Calu3 (cell line): Measurements from ENCODE around the gene DHRS12. TPM values are rescaled to one million over a fixed set of nuclear protein-coding genes. Genes with fewer than 3 reads are reported as not detected.

Experiments
- BruUV-seq: library from RNA; stranded (reverse); fragments of 400-500 nt; replicated peaks from 2 replicates; lab custom pipeline; 2021; lab: Mats Ljungman, UMichigan
- CTCF ChIA-PET: fragments of 300-600 bp; sonication (Branson Sonifier 250); formaldehyde crosslinking; loops from one replicate; lab custom pipeline; 2022; ENCODE audit warnings: antibody characterized with exemption; lab: Charles Lee
- DNase-seq: peaks from one replicate; pipeline ENCODE4 v3.0.0; 2022
- H3K27ac Mint-ChIP-seq: one replicate; pipeline ENCODE4 v1.8.0; 2022; ENCODE audit warnings: mixed read lengths; ENCODE audit not compliant: unreplicated experiment
- H3K27me3 Mint-ChIP-seq: one replicate; pipeline ENCODE4 v1.8.0; 2022; ENCODE audit warnings: mixed read lengths; ENCODE audit not compliant: unreplicated experiment
- H3K36me3 Mint-ChIP-seq: one replicate; pipeline ENCODE4 v1.8.0; 2022; ENCODE audit warnings: mild to moderate bottlenecking, moderate library complexity, mixed read lengths; ENCODE audit not compliant: insufficient read depth, unreplicated experiment
- H3K4me1 Mint-ChIP-seq: one replicate; pipeline ENCODE4 v1.8.0; 2022; ENCODE audit warnings: mild to moderate bottlenecking, low read depth, mixed read lengths; ENCODE audit not compliant: unreplicated experiment
- H3K4me3 Mint-ChIP-seq: one replicate; pipeline ENCODE4 v1.8.0; 2022; ENCODE audit warnings: mild to moderate bottlenecking, low read depth, moderate library complexity, mixed read lengths; ENCODE audit not compliant: unreplicated experiment
- H3K9me3 Mint-ChIP-seq: one replicate; pipeline ENCODE4 v1.8.0; 2022; ENCODE audit warnings: low read depth, mixed read lengths; ENCODE audit not compliant: unreplicated experiment
- intact Hi-C: fragments of 100-400 bp; cut with micrococcal nuclease; formaldehyde crosslinking; loops from one replicate; pipeline ENCODE4 v1.10.0; 2022; ENCODE audit not compliant: unreplicated experiment
- total RNA-seq: library from RNA; stranded (reverse); gene quantifications from 2 replicates; pipeline ENCODE4 v1.2.3, GENCODE V29; 2022
- TF ChIP-seq, protein P1 (sequence below): fragments of 200-600 bp; IDR thresholded peaks from one replicate; pipeline ENCODE4 v1.8.0; 2022; ENCODE audit warnings: antibody characterized with exemption; ENCODE audit not compliant: unreplicated experiment

Gene DHRS12
- total RNA-seq, 1 experiment from 2014 or later: 8.1 TPM

GRCh38 chr13:51819544-51819943, 15.6 kb upstream of the DHRS12 start:
- BruUV-seq: no TSS peak
- peaks cover 57% of the 10 kb centered on the region for H3K27me3 Mint-ChIP-seq
- no peak for DNase-seq
- intact Hi-C loops: no loop called here
- no peaks in the 10 kb centered on the region for H3K4me1 Mint-ChIP-seq
- CTCF ChIA-PET: no interaction called here
- H3K27ac Mint-ChIP-seq: no peak overlapping the region
- H3K9me3 Mint-ChIP-seq: no peaks in the 10 kb centered on the region
- H3K4me3 Mint-ChIP-seq: no peak overlapping the region
- TF ChIP-seq, protein P1, sequence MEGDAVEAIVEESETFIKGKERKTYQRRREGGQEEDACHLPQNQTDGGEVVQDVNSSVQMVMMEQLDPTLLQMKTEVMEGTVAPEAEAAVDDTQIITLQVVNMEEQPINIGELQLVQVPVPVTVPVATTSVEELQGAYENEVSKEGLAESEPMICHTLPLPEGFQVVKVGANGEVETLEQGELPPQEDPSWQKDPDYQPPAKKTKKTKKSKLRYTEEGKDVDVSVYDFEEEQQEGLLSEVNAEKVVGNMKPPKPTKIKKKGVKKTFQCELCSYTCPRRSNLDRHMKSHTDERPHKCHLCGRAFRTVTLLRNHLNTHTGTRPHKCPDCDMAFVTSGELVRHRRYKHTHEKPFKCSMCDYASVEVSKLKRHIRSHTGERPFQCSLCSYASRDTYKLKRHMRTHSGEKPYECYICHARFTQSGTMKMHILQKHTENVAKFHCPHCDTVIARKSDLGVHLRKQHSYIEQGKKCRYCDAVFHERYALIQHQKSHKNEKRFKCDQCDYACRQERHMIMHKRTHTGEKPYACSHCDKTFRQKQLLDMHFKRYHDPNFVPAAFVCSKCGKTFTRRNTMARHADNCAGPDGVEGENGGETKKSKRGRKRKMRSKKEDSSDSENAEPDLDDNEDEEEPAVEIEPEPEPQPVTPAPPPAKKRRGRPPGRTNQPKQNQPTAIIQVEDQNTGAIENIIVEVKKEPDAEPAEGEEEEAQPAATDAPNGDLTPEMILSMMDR: no peak
- no peaks in the 10 kb centered on the region for H3K36me3 Mint-ChIP-seq

- DNase-seq: no peak
- CTCF ChIA-PET: no interaction called here
- Mint-ChIP-seq H3K36me3 (no peaks in the 10 kb centered on the region), H3K9me3 (no peaks in the 10 kb centered on the region), H3K4me3 (no peak overlapping the region), H3K4me1 (no peaks in the 10 kb centered on the region), H3K27me3 (peaks cover 57% of the 10 kb centered on the region), H3K27ac (no peak overlapping the region)
- no TSS peak for BruUV-seq
- TF ChIP-seq, protein P1: no peak
- intact Hi-C loops: no loop called here
Observed at GRCh38 chr13:51818781-51819511, 15.0 kb upstream of the DHRS12 start.

DNA sequence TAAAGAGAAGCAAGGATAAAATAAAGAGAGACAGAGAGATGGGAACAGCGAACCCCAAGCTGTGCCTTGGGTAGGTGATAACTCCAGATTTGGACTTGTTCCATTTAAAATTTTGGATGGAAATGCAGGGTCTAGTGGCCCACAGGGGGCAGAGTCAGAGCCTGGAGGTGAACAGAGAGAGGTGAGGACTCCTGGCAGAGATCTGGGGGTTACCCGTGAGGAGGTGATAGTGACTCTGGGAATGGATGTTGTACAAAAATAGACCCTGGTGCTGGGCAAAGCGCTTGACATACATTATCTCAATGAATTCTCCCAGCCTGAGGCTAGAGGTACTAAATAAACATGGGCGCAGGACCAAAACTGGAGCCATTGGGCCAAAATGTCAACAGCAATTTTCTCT, 14.3 kb upstream of the DHRS12 start:
- H3K4me1 Mint-ChIP-seq: no peaks in the 10 kb centered on the region
- CTCF ChIA-PET: no interaction called here
- BruUV-seq: no TSS peak
- intact Hi-C loops: no loop called here
- TF ChIP-seq, protein P1: no peak
- peaks cover 57% of the 10 kb centered on the region for H3K27me3 Mint-ChIP-seq
- DNase-seq: no peak
- H3K9me3 Mint-ChIP-seq: no peaks in the 10 kb centered on the region
- H3K27ac Mint-ChIP-seq: no peak overlapping the region
- H3K36me3 Mint-ChIP-seq: no peaks in the 10 kb centered on the region
- H3K4me3 Mint-ChIP-seq: no peak overlapping the region

GRCh38 chr13:51817717-51818116, 13.8 kb upstream of the DHRS12 start:
- no peak overlapping the region for H3K4me3 Mint-ChIP-seq
- intact Hi-C loops: no loop called here
- no peaks in the 10 kb centered on the region for H3K9me3 Mint-ChIP-seq
- no peaks in the 10 kb centered on the region for H3K4me1 Mint-ChIP-seq
- no peaks in the 10 kb centered on the region for H3K36me3 Mint-ChIP-seq
- peaks cover 57% of the 10 kb centered on the region for H3K27me3 Mint-ChIP-seq
- DNase-seq: no peak
- CTCF ChIA-PET: no interaction called here
- no TSS peak for BruUV-seq
- TF ChIP-seq, protein P1: no peak
- H3K27ac Mint-ChIP-seq: no peak overlapping the region
